K562 (cell line): ENCODE results near the gene COQ4.

Experiments used
- FIP1L1 ChIP-seq: fragments of 200-400 bp; formaldehyde crosslinking; IDR thresholded peaks from 2 replicates; pipeline ENCODE4 v1.6.1; 2018; ENCODE audit warnings: mild to moderate bottlenecking, low read depth, low read length; ENCODE audit not compliant: poor library complexity, severe bottlenecking
- HDAC1 ChIP-seq, 2 experiments: fragments of 450-650 bp; IDR thresholded peaks; 2 replicates each; pipeline ENCODE4 v1.6.1; 2016 to 2017; ENCODE audit warnings: inconsistent platforms in 1 of 2, mild to moderate bottlenecking in 1 of 2, moderate library complexity in 1 of 2
- MAFK ChIP-seq: IDR thresholded peaks from 2 replicates; pipeline ENCODE4 v1.6.1; 2011; ENCODE audit warnings: low read length, improper control_type of control experiment
- NFE2 ChIP-seq: IDR thresholded peaks from 2 replicates; pipeline ENCODE4 v1.6.1; 2014; ENCODE audit warnings: antibody characterized with exemption, low read depth
- POLR2A ChIP-seq: fragments of 450-650 bp; conservative IDR thresholded peaks from 2 replicates; pipeline ENCODE4 v1.6.1; 2016
- SRSF7 ChIP-seq: fragments of 200-400 bp; formaldehyde crosslinking; optimal IDR thresholded peaks from 2 replicates; pipeline ENCODE3; 2017; ENCODE audit warnings: mild to moderate bottlenecking, low read depth, low read length
- TCF7L2 ChIP-seq: fragments of 150-350 bp; IDR thresholded peaks from 2 replicates; pipeline ENCODE4 v1.6.1; 2016; ENCODE audit warnings: low read depth, mild to moderate bottlenecking, low read length, moderate library complexity
- USF1 ChIP-seq: sonication (generic); formaldehyde crosslinking; IDR thresholded peaks from 2 replicates; pipeline ENCODE4 v1.9.0; 2022; ENCODE audit warnings: mild to moderate bottlenecking, missing genetic modification reagents
- ZBTB40 ChIP-seq, 2 experiments: fragments of 450-650 bp in 1 of 2; sonication (generic) in 1 of 2; formaldehyde crosslinking in 1 of 2; IDR thresholded peaks; 2 replicates each; pipeline versions ENCODE4 v1.7.1 to v1.9.0; 2016 to 2022; ENCODE audit warnings: inconsistent platforms in 1 of 2, mild to moderate bottlenecking in 1 of 2, missing genetic modification reagents in 1 of 2
- ZBTB9 ChIP-seq: fragments of 450-650 bp; formaldehyde crosslinking; IDR thresholded peaks from 2 replicates; pipeline ENCODE4 v1.4.0; 2020; ENCODE audit warnings: mild to moderate bottlenecking, moderate library complexity

GRCh38 chr9:128314697-128315096 lies 7.9 kb upstream of the COQ4 start:
- no peak for TF ChIP-seq SRSF7
- no peak for TF ChIP-seq MAFK
- no peak for TF ChIP-seq POLR2A
- no peak for TF ChIP-seq HDAC1 (IDR thresholded peaks at IDR 0.05)
- no peak for TF ChIP-seq USF1 (CRISPR knock-in tag)
- TF ChIP-seq NFE2: no peak
- TF ChIP-seq TCF7L2: no peak
- TF ChIP-seq ZBTB40 (IDR thresholded peaks at IDR 0.05): no peak
- no peak for TF ChIP-seq ZBTB40 (CRISPR knock-in tag; IDR thresholded peaks at IDR 0.05)
- no peak for TF ChIP-seq FIP1L1
- no peak for TF ChIP-seq ZBTB9 (CRISPR knock-in tag)
